ENCODE results near the gene C1QL4.
A peak's percentile ranks its signal among the peaks of the same experiment; 100 is the strongest.

The C1QL4 gene

DNA sequence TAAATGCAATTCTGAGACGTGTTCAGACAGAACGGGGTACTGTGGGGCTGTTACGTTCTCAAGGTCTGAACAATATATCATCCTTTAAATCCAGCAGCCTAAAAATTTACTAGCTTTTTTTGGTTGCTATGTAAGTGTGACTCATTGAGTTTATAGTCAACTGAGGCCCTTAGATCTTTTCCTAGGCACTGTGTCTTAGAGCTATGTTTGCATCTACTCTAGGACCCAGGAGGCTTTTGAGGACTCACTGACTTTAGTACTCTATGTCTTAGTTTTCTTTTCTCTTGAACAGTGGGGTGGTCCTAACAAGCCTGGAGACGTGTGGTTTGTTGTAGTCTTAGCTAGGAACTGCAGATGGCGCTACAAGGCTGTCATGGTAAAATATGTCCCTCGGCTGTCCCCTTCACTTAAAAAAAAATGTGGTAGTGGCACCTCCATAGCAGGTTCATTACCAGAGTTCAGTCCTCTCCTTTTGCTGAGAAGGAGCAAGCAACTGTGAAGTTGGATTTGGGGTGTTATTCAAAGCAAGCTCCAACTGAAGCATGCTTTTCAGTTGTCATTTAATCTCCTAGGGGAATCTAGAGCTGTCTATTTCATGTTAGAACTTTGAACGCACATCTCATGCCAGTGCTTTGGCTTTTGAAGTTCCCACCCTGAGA lies 21.6 kb upstream of the C1QL4 start:
- no peak overlapping the region for H3K4me3 ChIP-seq (ENCODE audit: insufficient read length, low read depth)
- H3K27me3 ChIP-seq (ENCODE audit: insufficient read depth, insufficient read length) = no peaks in the 10 kb centered on the region
- no peaks in the 10 kb centered on the region for H3K4me1 ChIP-seq (ENCODE audit: insufficient read depth, insufficient read length)
- H3K36me3 ChIP-seq (ENCODE audit: insufficient read depth, insufficient read length, low read length) = no peaks in the 10 kb centered on the region
- H3K9me3 ChIP-seq (ENCODE audit: insufficient read depth, low read length) = no peaks in the 10 kb centered on the region
- TF ChIP-seq ZNF274 (IDR thresholded peaks at IDR 0.05; ENCODE audit: low read depth, low read length) (no peak), YY1 (IDR thresholded peaks at IDR 0.05; ENCODE audit: insufficient read depth, insufficient read length) (no peak), SUZ12 (IDR thresholded peaks at IDR 0.05; ENCODE audit: extremely low read depth, insufficient read depth, insufficient read length) (no peak)
- no peak overlapping the region for H3K9ac ChIP-seq (ENCODE audit: insufficient read length, low read depth)
- no peak for DNase-seq (ENCODE audit: low read depth, low spot score)

DNA sequence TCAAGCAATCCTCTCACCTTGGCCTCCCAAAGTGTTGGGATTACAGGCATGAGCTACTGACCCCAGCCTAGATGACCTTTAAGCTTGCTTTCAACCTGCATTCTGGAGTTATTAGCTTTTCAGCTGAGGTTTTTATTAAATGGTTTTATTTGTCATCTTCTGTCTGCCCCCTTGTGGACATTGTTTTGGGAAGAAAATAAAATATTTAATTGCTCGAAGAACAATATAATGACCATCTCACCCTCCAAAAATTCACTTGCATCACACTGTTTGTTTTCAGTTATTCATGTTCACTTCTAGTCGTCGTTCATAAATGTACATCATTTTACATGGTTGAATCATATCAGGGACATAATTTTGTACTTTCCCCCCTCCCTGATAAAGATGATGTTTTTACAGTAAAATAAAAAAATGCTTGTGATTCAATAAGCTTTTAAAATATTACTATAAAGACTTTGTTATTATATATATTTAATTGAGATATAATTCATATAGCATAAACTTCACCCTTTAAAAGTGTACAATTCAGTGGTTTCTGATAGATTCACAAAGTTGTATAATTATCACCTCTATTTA lies 20.2 kb upstream of the C1QL4 start:
- Histone ChIP-seq H3K9ac (ENCODE audit: insufficient read length, low read depth) (no peak overlapping the region), H3K36me3 (ENCODE audit: insufficient read depth, insufficient read length, low read length) (no peaks in the 10 kb centered on the region), H3K9me3 (ENCODE audit: insufficient read depth, low read length) (no peaks in the 10 kb centered on the region), H3K4me1 (ENCODE audit: insufficient read depth, insufficient read length) (no peaks in the 10 kb centered on the region), H3K27me3 (ENCODE audit: insufficient read depth, insufficient read length) (no peaks in the 10 kb centered on the region), H3K4me3 (ENCODE audit: insufficient read length, low read depth) (no peak overlapping the region)
- no peak for DNase-seq (ENCODE audit: low read depth, low spot score)
- no peak for TF ChIP-seq SUZ12 (IDR thresholded peaks at IDR 0.05; ENCODE audit: extremely low read depth, insufficient read depth, insufficient read length)
- no peak for TF ChIP-seq YY1 (IDR thresholded peaks at IDR 0.05; ENCODE audit: insufficient read depth, insufficient read length)
- TF ChIP-seq ZNF274 (IDR thresholded peaks at IDR 0.05; ENCODE audit: low read depth, low read length) = no peak

GRCh38 chr12:49355913-49356312 lies 18.9 kb upstream of the C1QL4 start:
- H3K36me3 ChIP-seq (ENCODE audit: insufficient read depth, insufficient read length, low read length) = no peaks in the 10 kb centered on the region
- no peaks in the 10 kb centered on the region for H3K27me3 ChIP-seq (ENCODE audit: insufficient read depth, insufficient read length)
- no peak for TF ChIP-seq ZNF274 (IDR thresholded peaks at IDR 0.05; ENCODE audit: low read depth, low read length)
- TF ChIP-seq YY1 (IDR thresholded peaks at IDR 0.05; ENCODE audit: insufficient read depth, insufficient read length) = no peak
- TF ChIP-seq SUZ12 (IDR thresholded peaks at IDR 0.05; ENCODE audit: extremely low read depth, insufficient read depth, insufficient read length) = no peak
- no peak overlapping the region for H3K4me3 ChIP-seq (ENCODE audit: insufficient read length, low read depth)
- no peak for DNase-seq (ENCODE audit: low read depth, low spot score)
- no peaks in the 10 kb centered on the region for H3K4me1 ChIP-seq (ENCODE audit: insufficient read depth, insufficient read length)
- H3K9ac ChIP-seq (ENCODE audit: insufficient read length, low read depth) = no peak overlapping the region
- no peaks in the 10 kb centered on the region for H3K9me3 ChIP-seq (ENCODE audit: insufficient read depth, low read length)

DNA sequence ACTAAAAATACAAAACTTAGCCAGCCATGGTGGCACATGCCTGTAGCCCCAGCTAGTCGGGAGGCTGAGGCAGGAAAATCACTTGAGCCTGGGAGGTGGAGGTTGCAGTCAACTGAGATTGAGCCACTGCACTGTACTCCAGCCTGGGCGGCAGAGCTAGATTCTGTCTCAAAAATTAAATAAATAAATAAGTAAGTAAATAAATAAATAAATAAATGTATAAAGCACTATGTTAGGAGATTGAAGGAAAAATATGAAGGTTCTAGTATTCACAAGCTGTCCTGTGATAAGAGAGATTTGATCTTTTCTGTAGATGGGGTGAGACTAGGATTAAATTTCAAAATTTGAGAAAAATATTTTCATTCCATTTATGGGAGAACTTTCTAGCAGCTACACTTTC lies 15.4 kb upstream of the C1QL4 start:
- TF ChIP-seq YY1 (IDR thresholded peaks at IDR 0.05; ENCODE audit: insufficient read depth, insufficient read length) (no peak), ZNF274 (IDR thresholded peaks at IDR 0.05; ENCODE audit: low read depth, low read length) (no peak), SUZ12 (IDR thresholded peaks at IDR 0.05; ENCODE audit: extremely low read depth, insufficient read depth, insufficient read length) (no peak)
- no peak for DNase-seq (ENCODE audit: low read depth, low spot score)
- Histone ChIP-seq H3K9ac (ENCODE audit: insufficient read length, low read depth) (no peak overlapping the region), H3K4me3 (ENCODE audit: insufficient read length, low read depth) (no peak overlapping the region), H3K9me3 (ENCODE audit: insufficient read depth, low read length) (no peaks in the 10 kb centered on the region), H3K36me3 (ENCODE audit: insufficient read depth, insufficient read length, low read length) (no peaks in the 10 kb centered on the region), H3K4me1 (ENCODE audit: insufficient read depth, insufficient read length) (peaks cover under 1% of the 10 kb centered on the region), H3K27me3 (ENCODE audit: insufficient read depth, insufficient read length) (peaks cover 25% of the 10 kb centered on the region)

- Histone ChIP-seq H3K9me3 (ENCODE audit: insufficient read depth, low read length) (no peaks in the 10 kb centered on the region), H3K4me1 (ENCODE audit: insufficient read depth, insufficient read length) (peaks cover 9% of the 10 kb centered on the region), H3K9ac (ENCODE audit: insufficient read length, low read depth) (no peak overlapping the region), H3K36me3 (ENCODE audit: insufficient read depth, insufficient read length, low read length) (no peaks in the 10 kb centered on the region), H3K27me3 (ENCODE audit: insufficient read depth, insufficient read length) (peaks cover 55% of the 10 kb centered on the region), H3K4me3 (ENCODE audit: insufficient read length, low read depth) (no peak overlapping the region)
- DNase-seq (ENCODE audit: low read depth, low spot score) = no peak
- TF ChIP-seq YY1 (IDR thresholded peaks at IDR 0.05; ENCODE audit: insufficient read depth, insufficient read length) (no peak), SUZ12 (IDR thresholded peaks at IDR 0.05; ENCODE audit: extremely low read depth, insufficient read depth, insufficient read length) (no peak), ZNF274 (IDR thresholded peaks at IDR 0.05; ENCODE audit: low read depth, low read length) (no peak)
Observed at GRCh38 chr12:49349266-49349665, 12.3 kb upstream of the C1QL4 start.

DNA sequence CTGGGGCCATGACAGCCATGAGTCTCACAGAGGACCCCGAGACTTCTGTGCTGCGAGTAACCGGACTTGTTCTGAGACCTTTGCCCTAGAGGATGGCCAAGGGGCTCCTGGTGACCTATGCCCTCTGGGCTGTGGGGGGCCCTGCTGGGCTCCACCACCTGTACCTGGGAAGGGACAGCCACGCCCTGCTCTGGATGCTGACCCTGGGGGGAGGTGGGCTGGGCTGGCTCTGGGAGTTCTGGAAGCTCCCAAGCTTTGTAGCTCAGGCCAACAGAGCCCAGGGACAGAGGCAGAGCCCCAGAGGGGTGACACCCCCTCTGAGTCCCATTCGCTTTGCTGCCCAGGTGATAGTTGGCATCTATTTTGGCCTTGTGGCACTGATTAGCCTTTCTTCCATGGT lies 11.8 kb upstream of the C1QL4 start:
- no peaks in the 10 kb centered on the region for H3K36me3 ChIP-seq (ENCODE audit: insufficient read depth, insufficient read length, low read length)
- H3K27me3 ChIP-seq (ENCODE audit: insufficient read depth, insufficient read length) = peaks cover 59% of the 10 kb centered on the region
- TF ChIP-seq YY1 (IDR thresholded peaks at IDR 0.05; ENCODE audit: insufficient read depth, insufficient read length) (no peak), ZNF274 (IDR thresholded peaks at IDR 0.05; ENCODE audit: low read depth, low read length) (no peak), SUZ12 (IDR thresholded peaks at IDR 0.05; ENCODE audit: extremely low read depth, insufficient read depth, insufficient read length) (no peak)
- DNase-seq (ENCODE audit: low read depth, low spot score) = no peak
- no peak overlapping the region for H3K9ac ChIP-seq (ENCODE audit: insufficient read length, low read depth)
- no peaks in the 10 kb centered on the region for H3K9me3 ChIP-seq (ENCODE audit: insufficient read depth, low read length)
- H3K4me3 ChIP-seq (ENCODE audit: insufficient read length, low read depth) = no peak overlapping the region
- peaks cover 12% of the 10 kb centered on the region for H3K4me1 ChIP-seq (ENCODE audit: insufficient read depth, insufficient read length)

DNA sequence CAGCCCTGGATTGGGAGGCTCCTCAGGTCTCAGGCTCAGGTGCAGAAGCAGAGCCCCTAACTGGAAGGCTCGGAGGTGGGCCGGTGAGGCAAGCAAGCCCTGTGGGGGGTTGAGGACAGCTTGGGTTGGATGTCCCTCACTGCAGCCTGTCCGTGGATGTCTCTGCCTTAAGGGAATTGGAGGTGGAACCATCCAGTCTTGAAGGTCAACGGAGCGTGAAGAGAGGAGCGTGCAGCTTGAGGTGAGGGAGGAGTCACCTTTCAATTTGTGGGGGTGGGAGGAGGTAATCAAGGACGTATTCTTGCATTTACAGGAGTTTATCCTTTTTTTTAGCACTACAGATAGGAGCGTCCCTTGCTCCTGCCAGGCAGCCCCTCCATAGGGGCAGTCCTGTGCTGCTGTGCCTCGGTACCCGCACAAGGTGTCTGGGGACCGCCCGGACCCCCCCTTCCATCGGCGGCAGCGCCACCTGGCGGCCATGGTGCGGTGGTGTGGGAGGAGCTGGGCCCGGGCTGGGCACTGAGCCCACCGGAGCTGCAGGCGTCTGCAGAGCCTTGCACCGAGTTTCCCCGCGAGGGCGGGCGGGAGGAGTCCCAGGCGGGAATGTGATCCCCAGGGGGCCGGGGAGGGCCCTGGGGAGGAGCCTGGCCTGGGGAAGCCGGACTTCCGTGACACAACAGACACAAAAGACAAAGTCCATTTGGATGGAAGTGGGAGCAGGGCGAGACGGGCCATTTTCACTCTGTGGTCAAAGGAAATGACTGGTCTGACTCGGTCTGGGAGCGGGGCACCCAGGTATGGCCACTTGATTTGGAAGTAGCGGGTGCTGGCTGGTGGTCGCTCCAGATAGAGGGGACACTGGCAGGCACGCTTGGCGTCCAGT lies 10.6 kb upstream of the C1QL4 start:
- TF ChIP-seq YY1 (IDR thresholded peaks at IDR 0.05; ENCODE audit: insufficient read depth, insufficient read length) (no peak), SUZ12 (IDR thresholded peaks at IDR 0.05; ENCODE audit: extremely low read depth, insufficient read depth, insufficient read length) (no peak), ZNF274 (IDR thresholded peaks at IDR 0.05; ENCODE audit: low read depth, low read length) (no peak)
- H3K27me3 ChIP-seq (ENCODE audit: insufficient read depth, insufficient read length) = peaks cover 69% of the 10 kb centered on the region
- H3K9me3 ChIP-seq (ENCODE audit: insufficient read depth, low read length) = no peaks in the 10 kb centered on the region
- DNase-seq (ENCODE audit: low read depth, low spot score) = no peak
- H3K4me3 ChIP-seq (ENCODE audit: insufficient read length, low read depth) = peak overlapping the region; percentile 49
- H3K36me3 ChIP-seq (ENCODE audit: insufficient read depth, insufficient read length, low read length) = no peaks in the 10 kb centered on the region
- H3K9ac ChIP-seq (ENCODE audit: insufficient read length, low read depth) = peak overlapping the region; percentile 65
- peaks cover 13% of the 10 kb centered on the region for H3K4me1 ChIP-seq (ENCODE audit: insufficient read depth, insufficient read length)

Data from NT2/D1 (cell line).